HEK293 (cell line): ENCODE results near the gene ZNF22.
A peak's percentile ranks its signal among the peaks of the same experiment; 100 is the strongest.

Experiments used
- CTCF ChIP-seq: fragments of 450-650 bp; formaldehyde crosslinking; IDR thresholded peaks from 2 replicates; pipeline ENCODE4 v1.5.1; 2016; ENCODE audit warnings: missing biosample characterization, missing genetic modification characterization
- FEZF1 ChIP-seq: fragments of 450-650 bp; formaldehyde crosslinking; IDR thresholded peaks from 2 replicates; pipeline ENCODE4 v1.5.1; 2016; ENCODE audit warnings: missing biosample characterization, missing genetic modification characterization
- HOXD13 ChIP-seq: sonication (generic); formaldehyde crosslinking; IDR thresholded peaks from 2 replicates; pipeline ENCODE4 v1.8.0; 2022; ENCODE audit warnings: missing genetic modification reagents, borderline replicate concordance
- INSM2 ChIP-seq: fragments of 450-650 bp; formaldehyde crosslinking; IDR thresholded peaks from 2 replicates; pipeline ENCODE4 v1.5.1; 2016; ENCODE audit warnings: missing biosample characterization, missing genetic modification characterization
- KLF1 ChIP-seq: fragments of 450-650 bp; formaldehyde crosslinking; IDR thresholded peaks from 2 replicates; pipeline ENCODE4 v1.5.1; 2016; ENCODE audit warnings: missing biosample characterization, missing genetic modification characterization
- KLF17 ChIP-seq: fragments of 450-650 bp; formaldehyde crosslinking; IDR thresholded peaks from 2 replicates; pipeline ENCODE4 v1.5.1; 2016; ENCODE audit warnings: missing biosample characterization, missing genetic modification characterization
- KLF9 ChIP-seq: fragments of 450-650 bp; formaldehyde crosslinking; IDR thresholded peaks from 2 replicates; pipeline ENCODE4 v1.5.1; 2016; ENCODE audit warnings: missing biosample characterization, missing genetic modification characterization, low read depth
- MEIS1 ChIP-seq: sonication (generic); formaldehyde crosslinking; IDR thresholded peaks from 2 replicates; pipeline ENCODE4 v1.8.1; 2022; ENCODE audit warnings: missing genetic modification reagents, mild to moderate bottlenecking, borderline replicate concordance
- PBX3 ChIP-seq: sonication (generic); formaldehyde crosslinking; IDR thresholded peaks from 2 replicates; pipeline ENCODE4 v1.8.1; 2022; ENCODE audit warnings: mild to moderate bottlenecking, moderate library complexity, missing genetic modification reagents
- PRDM6 ChIP-seq: fragments of 450-650 bp; formaldehyde crosslinking; IDR thresholded peaks from 2 replicates; pipeline ENCODE4 v1.5.1; 2017; ENCODE audit warnings: missing biosample characterization, missing genetic modification characterization
- TSHZ1 ChIP-seq: fragments of 450-650 bp; formaldehyde crosslinking; IDR thresholded peaks from 2 replicates; pipeline ENCODE4 v1.5.1; 2016; ENCODE audit warnings: missing biosample characterization, missing genetic modification characterization, borderline replicate concordance
- ZBTB6 ChIP-seq: fragments of 450-650 bp; formaldehyde crosslinking; IDR thresholded peaks from 2 replicates; pipeline ENCODE4 v1.5.1; 2017; ENCODE audit warnings: missing biosample characterization, missing genetic modification characterization
- ZFP3 ChIP-seq: fragments of 450-650 bp; formaldehyde crosslinking; IDR thresholded peaks from 2 replicates; pipeline ENCODE4 v1.5.1; 2016; ENCODE audit warnings: low read depth, missing biosample characterization, missing genetic modification characterization
- ZNF169 ChIP-seq: fragments of 450-650 bp; formaldehyde crosslinking; IDR thresholded peaks from 2 replicates; pipeline ENCODE4 v1.5.1; 2016; ENCODE audit warnings: missing biosample characterization, missing genetic modification characterization
- ZNF335 ChIP-seq: fragments of 450-650 bp; formaldehyde crosslinking; conservative IDR thresholded peaks from 2 replicates; pipeline ENCODE4 v1.5.1; 2016; ENCODE audit warnings: missing biosample characterization, missing genetic modification characterization
- ZNF366 ChIP-seq: fragments of 450-650 bp; formaldehyde crosslinking; conservative IDR thresholded peaks from 2 replicates; pipeline ENCODE4 v1.5.1; 2016; ENCODE audit warnings: missing biosample characterization, missing genetic modification characterization
- ZNF391 ChIP-seq: fragments of 450-650 bp; formaldehyde crosslinking; IDR thresholded peaks from 2 replicates; pipeline ENCODE4 v1.5.1; 2016; ENCODE audit warnings: low read depth, missing biosample characterization, missing genetic modification characterization, borderline replicate concordance
- ZNF398 ChIP-seq: fragments of 450-650 bp; formaldehyde crosslinking; IDR thresholded peaks from 2 replicates; pipeline ENCODE4 v1.5.1; 2017; ENCODE audit warnings: missing biosample characterization, missing genetic modification characterization
- ZNF416 ChIP-seq: fragments of 450-650 bp; formaldehyde crosslinking; IDR thresholded peaks from 2 replicates; pipeline ENCODE4 v1.5.1; 2016; ENCODE audit warnings: missing biosample characterization, missing genetic modification characterization
- ZNF530 ChIP-seq: fragments of 450-650 bp; formaldehyde crosslinking; IDR thresholded peaks from 2 replicates; pipeline ENCODE4 v1.5.1; 2016; ENCODE audit warnings: low read depth, missing biosample characterization, missing genetic modification characterization
- ZNF600 ChIP-seq: fragments of 450-650 bp; formaldehyde crosslinking; IDR thresholded peaks from 2 replicates; pipeline ENCODE4 v1.5.1; 2016; ENCODE audit warnings: missing biosample characterization, missing genetic modification characterization
- ZNF677 ChIP-seq: fragments of 450-650 bp; IDR thresholded peaks from 2 replicates; pipeline ENCODE4 v1.5.0; 2018; ENCODE audit warnings: missing biosample characterization, mild to moderate bottlenecking, missing genetic modification characterization, moderate library complexity
- ZSCAN30 ChIP-seq: fragments of 450-650 bp; IDR thresholded peaks from 2 replicates; pipeline ENCODE4 v1.5.1; 2018; ENCODE audit warnings: missing biosample characterization, mild to moderate bottlenecking, missing genetic modification characterization, moderate library complexity
- ZXDB ChIP-seq: fragments of 450-650 bp; formaldehyde crosslinking; IDR thresholded peaks from 2 replicates; pipeline ENCODE4 v1.5.1; 2016; ENCODE audit warnings: missing biosample characterization, missing genetic modification characterization

Gene ZNF22

GRCh38 chr10:44978570-44979280 is 22.0 kb upstream of the ZNF22 start, which contains the start of gene DEPP1 (continued):
- TF ChIP-seq ZBTB6 (tag by site-specific recombination) (no peak), ZFP3 (tag by site-specific recombination) (no peak), ZSCAN30 (tag by site-specific recombination) (peak; percentile 37; the same call in 1 of the 2 replicates), HOXD13 (CRISPR knock-in tag) (no peak), PRDM6 (tag by site-specific recombination) (peak; percentile 89), MEIS1 (CRISPR knock-in tag) (peak; percentile 67; the same call in 1 of the 2 replicates), ZNF600 (tag by site-specific recombination) (peak; percentile 70; the same call in 1 of the 2 replicates), TSHZ1 (tag by site-specific recombination) (peak; percentile 69; the same call in 1 of the 2 replicates), ZNF416 (tag by site-specific recombination) (no peak), KLF1 (tag by site-specific recombination) (peak; percentile 77), ZNF335 (tag by site-specific recombination) (peak; percentile 76), ZNF398 (tag by site-specific recombination) (peak; percentile 71; the same call in 1 of the 2 replicates), ZNF677 (tag by site-specific recombination) (no peak), KLF9 (tag by site-specific recombination) (peak; percentile 82), PBX3 (CRISPR knock-in tag) (peak; percentile 97), ZNF169 (tag by site-specific recombination) (no peak), CTCF (tag by site-specific recombination) (peak; percentile 35), INSM2 (tag by site-specific recombination) (0 out of 2 replicates have a peak, but pooled peaks have one; percentile 21), ZNF366 (0 out of 2 replicates have a peak, but pooled peaks have one; percentile 14), ZNF391 (tag by site-specific recombination) (no peak), KLF17 (tag by site-specific recombination) (peak; percentile 19), FEZF1 (tag by site-specific recombination) (0 out of 2 replicates have a peak, but pooled peaks have one; percentile 26), ZNF530 (tag by site-specific recombination) (no peak), ZXDB (tag by site-specific recombination) (peak; percentile 72)
